HUES48 (cell line): ENCODE results near the gene ATXN7L1.
A peak's percentile ranks its signal among the peaks of the same experiment; 100 is the strongest.

Source experiments
- H3K27ac ChIP-seq: one replicate; pipeline ENCODE4 v1.7.0; 2013; ENCODE audit warnings: low read depth, low read length, inconsistent platforms
- H3K27me3 ChIP-seq: 2 replicates; pipeline ENCODE4 v1.6.1; 2013; ENCODE audit warnings: mild to moderate bottlenecking, low read length; ENCODE audit not compliant: control insufficient read depth, insufficient read depth
- H3K36me3 ChIP-seq: 2 replicates; pipeline ENCODE4 v1.6.1; 2013; ENCODE audit warnings: low read length; ENCODE audit not compliant: control insufficient read depth, insufficient read depth
- H3K4me1 ChIP-seq: 2 replicates; pipeline ENCODE4 v1.6.1; 2013; ENCODE audit warnings: mild to moderate bottlenecking, low read length; ENCODE audit not compliant: control insufficient read depth, insufficient read depth
- H3K4me3 ChIP-seq: 2 replicates; pipeline ENCODE4 v1.5.1; 2013; ENCODE audit warnings: mild to moderate bottlenecking, low read depth, low read length
- H3K9ac ChIP-seq: 2 replicates; pipeline ENCODE4 v1.6.1; 2013; ENCODE audit warnings: mild to moderate bottlenecking, low read depth, low read length, moderate library complexity
- H3K9me3 ChIP-seq: 2 replicates; pipeline ENCODE4 v1.6.1; 2013; ENCODE audit warnings: low read length; ENCODE audit not compliant: control insufficient read depth, insufficient read depth

ATXN7L1 gene

GRCh38 chr7:105666324-105666723 is 210.1 kb downstream of the ATXN7L1 start:
- Histone ChIP-seq H3K36me3 (peaks cover 11% of the 10 kb centered on the region; the same call in 1 of the 2 replicates), H3K4me3 (no peak overlapping the region), H3K9ac (no peak overlapping the region), H3K27ac (peak overlapping the region; percentile 82), H3K27me3 (no peaks in the 10 kb centered on the region), H3K4me1 (peaks cover 21% of the 10 kb centered on the region), H3K9me3 (no peaks in the 10 kb centered on the region)

DNA sequence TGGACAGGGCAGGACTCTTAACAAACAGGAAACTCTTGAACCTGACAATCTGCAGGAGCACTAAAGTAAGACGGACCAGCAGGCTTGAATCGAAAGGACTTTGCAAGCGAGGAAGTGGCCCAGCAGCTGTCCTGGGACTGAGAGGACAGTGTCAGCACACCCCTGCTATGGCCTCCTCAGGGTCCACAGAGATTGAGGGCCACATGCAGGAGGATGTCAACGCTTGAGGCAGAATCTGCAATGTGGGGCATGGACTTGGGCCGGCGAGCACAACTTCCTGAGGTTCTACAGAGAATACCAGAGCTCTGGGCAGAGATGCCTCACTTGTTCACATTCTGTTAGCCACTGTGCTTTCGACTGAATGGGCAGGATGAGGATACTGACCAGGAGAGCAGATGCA is 210.7 kb downstream of the ATXN7L1 start:
- H3K9me3 ChIP-seq: no peaks in the 10 kb centered on the region
- peak overlapping the region; percentile 82 for H3K27ac ChIP-seq
- no peak overlapping the region for H3K4me3 ChIP-seq
- H3K27me3 ChIP-seq: no peaks in the 10 kb centered on the region
- H3K9ac ChIP-seq: no peak overlapping the region
- peaks cover 11% of the 10 kb centered on the region; the same call in 1 of the 2 replicates for H3K36me3 ChIP-seq
- H3K4me1 ChIP-seq: peaks cover 21% of the 10 kb centered on the region

DNA sequence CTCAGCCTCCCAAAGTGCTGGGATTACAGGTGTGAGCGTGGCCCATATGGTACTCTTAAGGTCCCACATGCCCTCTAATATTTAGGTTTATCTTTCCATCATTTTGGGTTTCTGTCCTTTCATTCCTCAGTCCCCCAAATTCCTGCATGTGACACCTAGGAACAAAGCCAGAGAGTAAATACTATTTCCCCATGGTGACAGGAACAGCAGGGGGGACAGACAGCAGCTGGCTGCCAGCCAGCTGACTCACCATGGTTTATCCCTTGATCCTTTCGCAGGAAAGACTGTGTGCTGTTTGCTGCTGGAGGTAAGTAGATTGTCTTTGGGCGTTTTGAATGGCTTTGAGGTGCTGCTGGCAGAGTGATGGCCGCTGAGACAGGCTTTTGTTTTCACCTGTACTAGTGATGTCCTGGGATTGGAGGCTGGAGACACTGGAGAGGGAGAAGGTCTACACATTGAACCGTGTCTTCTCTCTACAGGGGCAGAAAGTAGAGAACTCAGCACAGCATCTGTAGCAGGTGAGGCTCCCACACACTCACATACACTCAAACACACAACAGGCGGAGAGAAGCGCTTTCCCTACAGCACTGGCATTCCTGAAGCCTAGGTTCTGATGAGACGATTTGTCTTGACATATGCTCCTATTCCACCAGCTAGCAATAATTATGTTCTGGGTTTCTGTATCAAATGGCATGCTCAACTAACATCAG is 211.4 kb downstream of the ATXN7L1 start:
- Histone ChIP-seq H3K27me3 (no peaks in the 10 kb centered on the region), H3K4me1 (peaks cover 21% of the 10 kb centered on the region), H3K27ac (peak overlapping the region; percentile 82), H3K9ac (no peak overlapping the region), H3K36me3 (peaks cover 11% of the 10 kb centered on the region; the same call in 1 of the 2 replicates), H3K4me3 (no peak overlapping the region), H3K9me3 (no peaks in the 10 kb centered on the region)

GRCh38 chr7:105662998-105663397 is 213.4 kb downstream of the ATXN7L1 start:
- Histone ChIP-seq H3K36me3 (peaks cover 11% of the 10 kb centered on the region; the same call in 1 of the 2 replicates), H3K4me3 (no peak overlapping the region), H3K9ac (no peak overlapping the region), H3K27ac (no peak overlapping the region), H3K4me1 (peaks cover 21% of the 10 kb centered on the region), H3K9me3 (no peaks in the 10 kb centered on the region), H3K27me3 (no peaks in the 10 kb centered on the region)

- Histone ChIP-seq H3K4me3 (no peak overlapping the region), H3K4me1 (peaks cover 19% of the 10 kb centered on the region), H3K36me3 (peaks cover 11% of the 10 kb centered on the region; the same call in 1 of the 2 replicates)
These were observed 214.8 kb downstream of the ATXN7L1 start for GRCh38 chr7:105661625-105662024.

GRCh38 chr7:105656922-105657521 is 219.4 kb downstream of the ATXN7L1 start:
- H3K4me3 ChIP-seq: no peak overlapping the region
- no peak overlapping the region for H3K9ac ChIP-seq
- peaks cover 4% of the 10 kb centered on the region; the same call in 1 of the 2 replicates for H3K36me3 ChIP-seq
- H3K27me3 ChIP-seq: no peaks in the 10 kb centered on the region
- peaks cover 38% of the 10 kb centered on the region for H3K4me1 ChIP-seq
- no peaks in the 10 kb centered on the region for H3K9me3 ChIP-seq
- peak overlapping the region; percentile 52 for H3K27ac ChIP-seq

More at GRCh38 chr7:105661625-105662024, 214.8 kb downstream of the ATXN7L1 start:
- Histone ChIP-seq H3K27me3 (no peaks in the 10 kb centered on the region), H3K9ac (no peak overlapping the region), H3K9me3 (no peaks in the 10 kb centered on the region), H3K27ac (no peak overlapping the region)

DNA sequence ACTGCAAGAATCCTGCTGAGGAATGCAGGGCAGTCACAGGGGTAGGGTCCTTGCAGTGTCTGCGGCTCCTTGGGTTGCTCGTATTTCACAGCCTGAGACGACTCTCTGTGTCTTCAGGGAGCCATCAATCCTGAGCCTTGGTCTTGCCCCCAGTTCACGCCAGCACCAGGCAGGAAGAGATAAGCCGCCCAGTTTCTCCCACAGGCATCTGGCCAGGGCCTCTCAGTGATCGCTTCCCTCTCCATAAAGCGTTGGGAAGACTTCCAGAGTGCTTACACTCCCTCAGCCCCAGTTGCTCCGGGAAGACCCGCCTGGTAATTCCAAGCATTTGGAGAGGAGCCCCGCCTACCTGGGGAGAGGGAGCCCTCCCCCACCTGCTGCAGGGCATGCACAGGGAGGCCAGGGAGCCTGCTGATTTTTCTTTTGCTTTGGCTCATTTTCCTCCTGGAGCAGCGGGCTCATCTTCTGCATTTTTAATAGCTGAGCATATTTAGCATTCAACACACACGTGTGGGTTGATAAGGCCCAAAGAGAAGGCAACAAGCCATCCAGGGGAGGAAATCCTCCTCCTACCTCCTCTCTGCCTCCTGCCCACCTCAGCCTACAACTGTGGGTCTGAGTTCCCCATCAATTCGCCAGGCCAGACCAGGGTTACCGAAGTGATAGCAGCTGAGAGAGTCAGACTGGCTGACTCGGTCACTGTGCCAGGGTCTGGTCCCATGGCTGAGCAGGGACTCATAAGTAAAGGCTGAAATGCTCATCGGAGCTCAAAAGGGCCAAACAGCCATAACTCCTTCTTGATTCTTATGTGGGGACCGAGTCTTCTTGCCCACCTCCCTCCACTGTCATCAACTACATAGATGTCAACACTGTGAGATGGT is 220.7 kb downstream of the ATXN7L1 start:
- Histone ChIP-seq H3K4me3 (peak overlapping the region; percentile 42), H3K9ac (no peak overlapping the region), H3K27ac (peak overlapping the region; percentile 89), H3K27me3 (no peaks in the 10 kb centered on the region), H3K36me3 (peaks cover 4% of the 10 kb centered on the region; the same call in 1 of the 2 replicates), H3K9me3 (no peaks in the 10 kb centered on the region), H3K4me1 (peaks cover 47% of the 10 kb centered on the region)

DNA sequence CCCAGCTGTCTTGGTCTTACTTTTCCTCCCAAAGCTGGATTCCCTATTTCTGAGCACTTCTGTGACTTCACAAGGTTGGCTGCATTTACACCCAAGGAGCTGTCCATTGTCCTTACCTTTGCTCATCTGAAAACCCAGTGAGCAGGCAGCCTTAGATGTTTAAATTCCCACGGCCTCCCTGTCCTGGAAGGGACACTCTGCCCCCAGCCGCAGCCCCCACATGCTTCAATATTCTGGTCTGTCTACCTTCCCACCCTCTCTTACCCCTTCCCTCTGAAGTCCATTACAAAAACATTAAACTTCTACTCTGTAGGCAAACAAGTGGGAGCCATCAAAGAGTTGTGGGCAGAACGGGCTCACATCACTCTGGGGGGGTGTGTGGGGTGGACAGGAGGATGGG is 221.3 kb downstream of the ATXN7L1 start:
- H3K9ac ChIP-seq: no peak overlapping the region
- peak overlapping the region; percentile 89 for H3K27ac ChIP-seq
- peak overlapping the region; percentile 42 for H3K4me3 ChIP-seq

DNA sequence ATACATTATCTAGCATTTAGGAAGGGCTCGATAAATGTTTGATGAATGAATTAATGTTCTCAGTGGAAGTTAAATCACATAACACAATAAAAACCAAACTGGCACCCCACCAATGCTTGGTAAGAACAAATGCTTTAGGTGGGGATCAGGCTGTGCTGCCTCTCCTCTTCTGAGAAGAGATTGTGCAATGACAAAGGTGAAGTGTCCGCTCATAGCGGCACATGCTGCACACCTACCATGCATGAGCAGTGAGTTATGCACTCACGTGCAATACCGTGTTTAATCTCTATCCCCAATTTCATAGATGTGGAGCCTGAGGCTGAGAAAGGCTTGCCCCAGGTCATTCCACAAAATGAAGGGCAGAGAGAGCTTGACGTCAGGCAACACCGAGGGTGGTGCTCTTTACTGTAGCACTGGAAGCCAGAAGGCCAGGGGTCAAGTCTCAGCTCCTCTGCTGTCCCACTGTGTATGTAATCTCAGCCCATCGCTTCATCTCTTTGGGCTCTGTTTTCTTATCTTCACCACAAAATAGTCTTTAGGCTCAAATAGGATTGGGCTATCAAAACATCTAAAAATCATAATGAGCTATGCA is 222.2 kb downstream of the ATXN7L1 start:
- Histone ChIP-seq H3K4me3 (no peak overlapping the region), H3K27me3 (no peaks in the 10 kb centered on the region), H3K9me3 (no peaks in the 10 kb centered on the region), H3K4me1 (peaks cover 52% of the 10 kb centered on the region), H3K36me3 (peaks cover 4% of the 10 kb centered on the region; the same call in 1 of the 2 replicates), H3K9ac (no peak overlapping the region), H3K27ac (no peak overlapping the region)

More for the DNA sequence above, 221.3 kb downstream of the ATXN7L1 start:
- Histone ChIP-seq H3K9me3 (no peaks in the 10 kb centered on the region), H3K27me3 (no peaks in the 10 kb centered on the region), H3K4me1 (peaks cover 47% of the 10 kb centered on the region), H3K36me3 (peaks cover 4% of the 10 kb centered on the region; the same call in 1 of the 2 replicates)

GRCh38 chr7:105653441-105654005 is 222.9 kb downstream of the ATXN7L1 start:
- H3K27me3 ChIP-seq: no peaks in the 10 kb centered on the region
- no peak overlapping the region for H3K4me3 ChIP-seq
- H3K36me3 ChIP-seq: peaks cover 9% of the 10 kb centered on the region; the same call in 1 of the 2 replicates
- peaks cover 58% of the 10 kb centered on the region for H3K4me1 ChIP-seq
- no peak overlapping the region for H3K9ac ChIP-seq
- no peaks in the 10 kb centered on the region for H3K9me3 ChIP-seq
- H3K27ac ChIP-seq: no peak overlapping the region
